Kidney tubule cell (primary cell): ENCODE measurements around the gene METTL21A.
A peak's percentile ranks its signal among the peaks of the same experiment; 100 is the strongest.

Experiments
- DNase-seq: peaks from one replicate; pipeline ENCODE4 v3.0.0-alpha.2; 2018; ENCODE audit warnings: low spot score

METTL21A gene

GRCh38 chr2:207624185-207625013 is 795 bp downstream of the METTL21A start:
- peak; percentile 75 for DNase-seq

DNA sequence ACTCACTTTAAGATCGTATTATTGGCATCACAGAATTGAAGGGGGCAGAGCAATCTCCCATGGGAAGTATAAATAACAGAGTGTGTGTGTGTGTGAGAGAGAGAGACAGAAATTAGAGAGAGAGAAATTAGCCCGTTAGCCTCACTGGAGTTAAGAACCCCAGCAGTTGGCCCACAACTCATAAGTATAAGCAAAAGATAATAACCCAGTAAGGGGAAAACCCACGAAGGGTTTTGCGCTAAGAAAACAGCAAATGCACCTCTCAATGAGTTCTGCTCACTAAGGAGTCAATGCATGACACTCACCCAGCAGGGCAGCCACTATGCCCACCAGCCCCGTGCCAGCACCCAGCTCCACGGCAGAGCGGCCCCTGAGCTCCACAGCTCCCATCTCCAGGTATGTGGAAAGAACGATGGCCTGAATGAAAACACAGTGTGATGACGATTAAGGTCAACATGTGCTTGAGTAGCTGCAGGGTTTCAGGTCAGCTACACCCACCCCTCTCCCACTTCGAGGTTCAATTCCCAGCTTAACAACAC is 3.6 kb downstream of the METTL21A start:
- no peak for DNase-seq

- no peak for DNase-seq
Measured at GRCh38 chr2:207619764-207620203, 5.4 kb downstream of the METTL21A start.

GRCh38 chr2:207617011-207617671 is 8.1 kb downstream of the METTL21A start:
- peak; percentile 73 for DNase-seq

GRCh38 chr2:207616185-207616584 is 9.0 kb downstream of the METTL21A start:
- peak; percentile 64 for DNase-seq

GRCh38 chr2:207614824-207615223 is 10.4 kb downstream of the METTL21A start:
- DNase-seq: no peak

- no peak for DNase-seq
Measured at GRCh38 chr2:207612714-207613113, 12.5 kb downstream of the METTL21A start.

DNA sequence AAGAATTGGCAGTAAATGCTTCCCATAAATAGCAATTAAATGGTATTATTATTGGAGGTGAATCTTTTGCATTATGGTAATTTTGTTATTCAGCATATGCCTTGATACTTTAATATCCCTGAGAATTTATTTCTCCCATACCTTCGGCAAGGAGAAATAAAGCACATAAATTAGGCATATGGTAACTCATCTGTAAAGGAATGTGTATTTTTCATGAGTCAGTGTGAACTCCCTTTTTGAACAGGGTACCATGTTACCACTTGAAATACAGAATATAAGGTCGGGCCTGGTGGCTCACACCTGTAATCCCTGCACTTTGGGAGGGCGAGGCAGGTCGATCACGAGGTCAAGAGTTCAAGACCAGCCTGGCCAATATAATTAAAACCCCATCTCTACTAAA is 18.4 kb downstream of the METTL21A start:
- DNase-seq: no peak

DNA sequence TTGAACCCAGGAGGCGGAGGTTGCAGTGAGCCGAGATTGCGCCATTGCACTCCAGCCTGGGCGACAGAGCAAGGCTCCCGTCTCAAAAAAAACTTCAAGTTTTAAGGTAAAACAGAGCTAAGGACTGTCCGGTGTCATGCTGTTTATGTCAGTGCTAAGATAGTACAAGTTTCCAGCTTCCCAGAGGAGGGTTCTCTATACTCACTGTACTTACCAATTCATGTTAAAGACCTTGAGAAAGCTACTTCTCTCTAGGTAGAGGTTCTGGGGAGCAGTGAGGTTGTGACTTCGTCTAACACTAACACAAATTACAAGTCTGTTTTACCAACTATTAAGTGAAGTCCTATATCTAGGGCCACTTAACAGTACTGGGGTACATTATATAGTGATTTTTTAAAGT is 18.8 kb downstream of the METTL21A start:
- DNase-seq: no peak

DNA sequence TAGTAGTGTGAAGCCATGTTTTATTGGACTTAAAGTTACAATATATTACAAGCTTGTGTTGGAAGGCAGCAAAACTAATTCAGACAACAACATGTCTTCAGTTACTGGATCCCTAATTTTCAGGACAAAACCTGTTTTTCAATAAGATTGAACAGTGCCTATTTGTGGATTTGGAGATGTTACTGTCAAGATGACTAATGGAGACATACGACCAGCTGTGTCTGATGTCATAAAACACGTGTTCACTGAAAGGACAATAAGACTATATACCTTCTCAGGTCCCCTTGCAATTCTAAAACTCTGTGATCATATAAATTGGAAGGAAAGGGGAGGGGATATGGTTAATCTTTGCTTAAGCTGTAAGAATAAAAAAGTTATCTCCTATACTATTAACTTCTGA is 21.7 kb downstream of the METTL21A start:
- no peak for DNase-seq

- no peak for DNase-seq
Measured at GRCh38 chr2:207601774-207602173, 23.4 kb downstream of the METTL21A start.

DNA sequence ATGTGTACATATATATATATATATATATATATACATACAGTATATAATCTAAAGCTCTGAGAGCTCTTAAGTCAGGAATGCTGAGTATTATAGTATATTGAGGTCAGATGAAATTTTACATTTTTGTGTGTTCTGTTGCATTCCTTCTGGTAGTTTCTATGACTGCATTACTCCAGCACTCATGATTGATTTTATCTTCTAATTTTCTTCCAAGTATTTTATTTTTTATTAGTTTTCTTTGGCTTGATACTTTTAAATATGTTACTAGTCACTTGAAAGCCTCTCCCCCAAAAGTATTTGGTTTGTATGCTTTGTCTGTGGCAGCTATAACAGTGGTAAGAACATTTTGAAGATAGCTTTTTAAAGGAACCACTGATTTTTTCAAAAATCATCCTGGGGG is 25.0 kb downstream of the METTL21A start:
- no peak for DNase-seq

- DNase-seq: no peak
Measured at GRCh38 chr2:207599636-207600035, 25.6 kb downstream of the METTL21A start.

DNA sequence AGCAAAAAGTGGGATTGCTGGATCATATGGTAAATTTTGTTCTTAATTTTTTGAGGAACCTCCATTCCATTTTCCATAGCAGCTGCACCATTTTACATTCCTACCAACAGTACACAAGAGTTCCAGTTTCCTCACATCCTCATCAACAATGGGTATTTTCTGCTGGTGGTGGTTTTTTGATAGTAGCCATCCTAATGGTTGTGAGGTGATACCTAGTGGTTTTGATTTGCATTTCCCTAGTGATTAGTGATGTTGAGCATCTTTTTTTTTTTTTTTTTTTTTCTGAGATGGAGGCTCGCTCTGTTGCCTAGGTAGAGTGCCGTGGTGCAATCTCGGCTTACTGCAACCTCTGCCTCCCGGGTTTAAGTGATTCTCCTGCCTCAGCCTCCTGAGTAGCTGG is 30.5 kb downstream of the METTL21A start:
- DNase-seq: no peak

- no peak for DNase-seq
Measured at GRCh38 chr2:207594264-207594663, 30.9 kb downstream of the METTL21A start.

DNA sequence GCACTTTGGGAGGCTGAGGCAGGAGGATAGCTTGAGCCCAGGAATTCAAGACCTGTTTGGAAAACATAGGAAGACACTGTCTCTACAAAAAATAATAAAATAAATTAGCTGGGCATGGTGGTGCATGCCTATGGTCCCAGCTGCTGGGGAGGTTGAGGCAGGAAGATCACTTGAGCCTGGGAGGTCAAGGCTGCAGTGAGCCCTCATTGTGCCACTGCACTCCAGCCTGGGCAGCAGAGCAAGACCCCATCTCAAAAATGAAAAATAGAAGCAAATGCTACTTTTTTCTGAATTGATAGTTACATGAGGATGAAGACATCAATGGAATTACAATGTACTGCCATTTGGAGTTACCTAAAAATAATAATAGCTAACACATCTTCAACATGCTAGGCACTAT is 31.9 kb downstream of the METTL21A start:
- no peak for DNase-seq

GRCh38 chr2:207589143-207589542 is 36.1 kb downstream of the METTL21A start:
- DNase-seq: no peak

DNA sequence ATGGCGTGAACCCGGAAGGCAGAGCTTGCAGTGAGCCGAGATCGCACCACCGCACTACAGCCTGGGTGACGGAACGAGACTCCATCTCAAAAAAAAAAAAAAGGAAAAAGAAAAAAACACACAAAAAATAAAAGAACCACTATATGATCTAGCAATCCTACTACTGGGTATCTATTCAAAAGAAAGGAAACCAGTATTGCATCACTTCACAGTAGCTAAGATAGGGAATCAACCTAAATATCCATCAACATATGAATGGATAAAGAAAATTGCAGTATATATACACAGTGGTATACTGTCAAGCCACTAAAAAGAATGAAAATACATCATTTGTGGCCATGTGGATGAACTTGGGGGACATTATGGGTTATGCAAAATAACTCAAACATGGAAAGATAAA is 37.9 kb downstream of the METTL21A start:
- no peak for DNase-seq

DNA sequence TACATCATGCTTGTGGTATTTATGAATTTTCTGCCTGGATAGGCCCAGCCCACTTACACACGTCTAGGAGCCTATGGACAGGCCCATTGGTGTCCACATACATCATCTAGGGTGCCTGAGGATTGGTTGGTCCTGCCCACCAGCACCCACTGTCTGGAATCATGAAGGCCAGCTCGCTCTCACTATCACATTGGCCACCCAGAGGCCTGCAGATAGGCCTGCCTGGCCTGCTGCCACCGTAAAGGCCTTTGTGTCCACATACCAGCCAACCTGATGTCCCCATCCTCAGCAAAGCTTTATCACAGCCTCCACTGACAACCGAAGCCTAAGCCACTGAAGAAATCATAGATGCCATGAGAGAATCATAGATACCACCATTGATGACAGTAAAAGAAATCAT is 40.2 kb downstream of the METTL21A start:
- no peak for DNase-seq

- no peak for DNase-seq
Measured at GRCh38 chr2:207571370-207571769, 53.8 kb downstream of the METTL21A start.

GRCh38 chr2:207567671-207568070 is 57.5 kb downstream of the METTL21A start:
- no peak for DNase-seq

GRCh38 chr2:207565736-207566500 is 59.3 kb downstream of the METTL21A start:
- DNase-seq: peak; percentile 21
